ENCODE measurements around the gene NRG3.

The NRG3 gene

GRCh38 chr10:82136103-82136502 is 261.1 kb downstream of the NRG3 start:
- DNase-seq: no peak

- DNase-seq: no peak
These were observed 269.2 kb downstream of the NRG3 start for GRCh38 chr10:82144153-82144552.

GRCh38 chr10:82148764-82149163 is 273.8 kb downstream of the NRG3 start:
- DNase-seq: no peak

GRCh38 chr10:82149674-82150073 is 274.7 kb downstream of the NRG3 start:
- DNase-seq: no peak

GRCh38 chr10:82150123-82150900 is 275.3 kb downstream of the NRG3 start:
- DNase-seq: no peak

DNA sequence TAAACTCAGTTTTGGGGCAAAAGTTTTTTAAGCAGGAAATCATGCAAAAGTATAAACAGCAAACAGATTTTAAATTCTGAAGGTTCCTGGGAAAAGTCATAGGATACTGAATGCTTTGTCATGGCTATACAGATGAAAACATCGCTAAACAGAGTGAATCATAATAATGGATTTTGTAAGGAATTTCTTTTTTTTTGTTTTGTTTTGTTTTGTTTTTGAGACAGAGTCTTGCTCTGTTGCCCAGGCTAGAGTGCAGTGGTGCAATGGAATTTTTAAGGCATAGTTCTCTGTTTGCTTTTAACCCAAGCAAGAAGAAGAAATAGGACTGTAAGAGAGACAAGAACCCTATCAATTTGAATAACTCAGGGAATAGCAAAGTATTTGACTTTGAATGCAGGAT is 285.3 kb downstream of the NRG3 start:
- no peak for DNase-seq

GRCh38 chr10:82161264-82161663 is 286.3 kb downstream of the NRG3 start:
- DNase-seq: no peak

DNA sequence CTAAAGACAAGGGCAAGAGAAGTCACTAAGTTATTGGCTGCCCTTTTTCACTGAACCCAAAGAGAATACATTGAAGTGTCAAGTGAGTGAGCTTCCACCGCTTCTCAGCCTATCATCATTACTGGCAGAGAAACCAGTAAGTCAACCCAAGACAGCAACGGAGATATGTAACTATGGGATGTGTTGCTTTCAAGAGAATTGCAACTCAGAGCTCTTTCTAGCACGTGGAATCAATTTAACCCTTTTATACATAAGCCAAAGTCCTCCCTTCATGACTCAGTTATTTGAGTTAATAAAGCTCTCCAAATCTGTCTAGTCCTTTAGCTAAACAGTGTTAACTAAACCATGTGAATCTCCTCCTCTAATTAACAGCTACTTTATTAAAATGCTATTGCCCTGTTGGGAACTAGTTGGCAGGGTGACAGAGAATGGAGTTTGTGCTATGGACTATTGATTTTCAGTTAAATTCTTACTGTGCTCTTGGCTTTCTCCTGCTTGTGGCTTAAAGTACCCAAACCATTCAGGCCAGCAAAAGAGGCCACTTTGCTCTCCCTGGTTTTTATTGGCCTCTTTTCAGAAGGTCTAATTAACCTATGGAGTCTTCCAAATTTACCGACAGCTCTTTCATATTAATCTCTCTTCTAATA is 287.7 kb downstream of the NRG3 start:
- no peak for DNase-seq

DNA sequence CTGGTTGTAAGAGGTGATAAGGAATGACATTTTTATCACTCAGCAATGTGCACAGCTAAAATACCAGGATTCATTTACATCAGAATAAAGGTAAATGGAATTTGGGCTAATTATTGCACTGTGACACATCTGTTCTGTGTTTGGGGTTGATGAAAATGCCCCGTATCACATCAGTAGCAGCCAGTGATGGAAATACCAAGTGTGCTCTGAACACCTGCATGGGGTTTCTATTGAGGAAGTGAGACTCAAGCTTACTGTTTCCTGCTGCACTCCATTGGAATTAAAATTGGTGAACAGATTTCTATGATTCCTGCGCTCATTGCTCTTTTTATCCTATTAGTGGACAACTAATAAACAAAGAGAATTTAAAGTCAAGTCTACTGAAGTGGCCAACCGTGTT is 296.9 kb downstream of the NRG3 start:
- DNase-seq: no peak

DNA sequence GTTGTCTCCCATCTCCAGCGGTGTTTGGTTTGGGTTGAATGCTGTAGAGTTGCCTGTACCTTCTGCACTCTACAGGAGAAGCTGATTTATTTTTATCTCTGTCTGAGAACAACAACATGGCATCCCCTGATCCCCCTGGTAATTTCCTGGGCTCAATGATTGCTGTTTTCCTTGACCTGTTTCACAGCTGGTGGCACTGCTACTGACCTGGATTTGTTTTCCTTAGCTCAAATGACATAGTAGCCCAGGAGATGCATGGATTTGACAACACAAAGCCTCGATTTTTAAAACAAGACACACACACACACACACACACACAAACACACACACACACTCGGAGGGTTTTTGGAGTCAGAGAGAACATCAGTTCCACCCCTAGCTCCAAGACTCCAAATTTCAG is 301.6 kb downstream of the NRG3 start:
- no peak for DNase-seq

- DNase-seq: no peak
These were observed 315.7 kb downstream of the NRG3 start for GRCh38 chr10:82190432-82191260.

- DNase-seq: no peak
These were observed 316.7 kb downstream of the NRG3 start for GRCh38 chr10:82191653-82192052.

DNA sequence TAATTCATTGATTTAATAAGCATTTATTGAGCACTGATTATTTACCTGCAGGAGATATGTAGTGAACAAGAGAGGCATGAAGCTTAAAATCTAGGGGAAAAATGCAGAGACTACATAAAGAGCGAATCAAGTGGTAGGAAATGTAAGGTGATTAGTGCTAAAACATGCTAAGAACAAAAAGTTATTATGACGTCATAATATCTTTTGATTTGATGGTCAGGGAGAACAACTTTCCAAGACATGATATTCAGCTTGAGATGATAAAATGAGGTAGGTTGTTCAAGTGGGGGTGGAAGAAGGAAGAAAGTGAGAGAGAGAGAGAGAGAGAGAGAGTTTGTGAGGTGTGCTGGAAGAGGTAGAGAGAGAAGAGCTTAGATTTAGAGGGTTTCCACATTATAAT is 317.7 kb downstream of the NRG3 start:
- no peak for DNase-seq

GRCh38 chr10:82194419-82194818 is 319.4 kb downstream of the NRG3 start:
- no peak for DNase-seq

DNA sequence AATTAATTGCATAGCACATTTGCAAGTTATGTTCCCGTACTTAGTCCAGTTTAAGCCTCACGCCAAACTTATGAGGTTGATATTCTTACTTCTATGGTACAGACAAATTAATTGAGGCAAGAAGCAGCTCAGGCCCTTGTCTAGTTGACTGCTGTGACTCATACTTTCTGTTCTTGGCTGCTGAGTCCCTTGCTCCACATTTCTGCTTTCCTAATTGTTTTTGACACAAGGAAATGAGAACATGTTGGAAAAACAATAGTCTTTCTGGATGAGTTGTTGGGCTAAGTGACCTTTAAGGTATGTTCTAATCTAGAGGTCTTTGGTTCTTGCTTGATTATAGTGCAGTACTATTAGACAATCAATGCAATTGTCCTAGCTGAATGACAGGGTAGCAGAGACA is 331.8 kb downstream of the NRG3 start:
- DNase-seq: no peak

DNA sequence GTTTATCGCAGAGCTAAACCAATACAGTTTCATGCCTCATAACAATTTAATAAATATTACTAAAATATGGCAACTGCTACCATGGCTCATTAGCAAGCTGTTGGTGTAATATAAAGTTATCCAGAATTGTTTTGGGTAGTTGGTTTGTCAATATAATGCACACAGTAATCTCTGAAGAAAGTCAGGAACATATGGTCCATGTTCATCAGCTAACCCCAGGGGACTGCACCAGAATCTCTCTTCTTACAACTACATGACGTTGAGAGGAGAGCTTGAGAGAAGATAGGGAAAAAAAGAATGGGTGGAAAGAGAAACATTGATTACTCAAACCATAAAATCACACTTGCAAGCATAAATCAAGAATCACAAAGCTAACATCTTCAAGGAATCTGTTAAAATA is 333.7 kb downstream of the NRG3 start:
- DNase-seq: no peak

- DNase-seq: no peak
These were observed 335.3 kb downstream of the NRG3 start for GRCh38 chr10:82210331-82210730.

GRCh38 chr10:82211346-82211745 is 336.4 kb downstream of the NRG3 start:
- no peak for DNase-seq

DNA sequence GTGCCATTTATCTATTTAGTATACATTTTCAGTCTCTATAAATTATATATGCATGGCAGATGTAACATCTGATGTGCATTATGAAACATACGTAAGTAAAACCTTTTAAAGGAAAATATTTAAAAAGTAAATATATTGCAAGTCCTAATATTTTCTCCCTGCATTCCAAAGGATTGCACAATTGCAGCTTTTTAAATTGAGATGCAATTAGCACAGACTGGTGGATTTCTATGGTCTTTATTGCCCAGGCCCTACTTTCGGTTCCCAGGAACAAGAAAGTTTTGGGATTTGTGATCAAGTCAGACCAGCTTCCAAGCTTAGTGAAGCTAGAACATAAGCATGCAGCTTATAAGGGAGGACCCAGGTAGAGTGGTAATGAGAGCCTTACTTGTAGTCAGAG is 337.8 kb downstream of the NRG3 start:
- DNase-seq: no peak

GRCh38 chr10:82213784-82214183 is 338.8 kb downstream of the NRG3 start:
- DNase-seq: no peak

DNA sequence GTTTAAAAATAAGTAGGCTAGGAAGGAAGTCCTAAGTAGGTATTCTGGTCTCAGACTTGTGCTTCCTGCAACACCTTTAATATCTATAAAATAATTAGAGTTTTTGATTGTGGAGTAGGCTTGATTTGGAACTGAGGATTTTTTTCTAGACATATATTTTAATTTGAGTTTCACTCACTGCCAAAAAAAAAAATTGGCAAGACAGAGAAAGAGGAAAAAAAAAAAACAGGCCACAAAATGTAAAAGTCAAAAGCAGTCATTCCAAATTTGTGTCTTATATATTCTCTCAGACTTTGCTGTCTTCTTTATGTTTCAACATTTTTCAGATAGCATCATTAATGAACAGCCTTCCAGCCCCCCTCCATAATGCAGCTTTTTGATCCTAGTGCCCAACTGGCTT is 346.1 kb downstream of the NRG3 start:
- DNase-seq: no peak

DNA sequence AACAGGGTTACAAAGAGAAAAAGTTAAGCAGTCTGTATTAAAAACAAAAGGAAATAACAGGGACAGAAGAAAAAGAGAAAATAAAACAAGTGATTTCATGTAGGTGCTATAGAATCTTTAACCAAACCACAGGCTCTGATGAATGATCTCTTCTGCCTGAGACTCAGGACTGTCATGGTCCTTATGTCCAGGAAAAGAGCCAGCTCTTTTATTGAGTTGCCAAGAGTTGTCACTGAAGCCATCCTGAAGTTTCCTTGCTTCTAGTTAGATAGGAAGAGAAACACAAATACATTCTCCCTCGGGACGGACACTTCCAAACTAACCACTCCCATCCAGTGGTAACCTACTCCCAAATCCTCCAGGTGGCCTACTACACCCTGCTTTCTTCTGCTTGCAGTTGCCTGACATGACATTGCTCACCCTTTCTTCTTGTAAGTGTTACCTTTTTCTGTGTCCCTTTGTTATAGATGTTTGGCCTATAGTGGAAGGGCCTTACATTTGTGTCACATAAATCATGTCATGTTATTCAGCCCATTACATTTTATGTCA is 346.7 kb downstream of the NRG3 start:
- no peak for DNase-seq

DNA sequence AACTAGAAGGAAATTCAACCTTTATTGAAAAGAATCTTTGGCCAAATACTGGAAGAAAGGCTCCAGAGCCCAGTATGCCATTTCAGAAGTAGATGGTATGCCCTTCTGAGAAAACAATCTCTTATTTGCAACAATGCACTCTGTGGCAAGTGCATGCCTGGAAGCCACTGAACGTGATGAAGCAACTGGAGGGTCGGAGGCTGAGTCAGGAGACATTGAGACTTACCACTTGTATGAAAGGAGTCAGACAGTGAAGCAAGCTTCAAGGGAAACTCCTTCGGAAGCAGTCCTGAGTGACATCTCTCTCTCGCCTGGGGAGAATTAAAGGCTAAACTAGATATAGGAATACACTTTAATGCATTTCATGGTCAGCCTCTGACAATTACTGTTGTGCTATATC is 353.7 kb downstream of the NRG3 start:
- no peak for DNase-seq

GRCh38 chr10:82234173-82234572 is 359.2 kb downstream of the NRG3 start:
- DNase-seq: no peak
